Spleen (tissue), 11 donors: ENCODE data around the gene SMIM5. TPM values are rescaled to one million over a fixed set of nuclear protein-coding genes. Genes with fewer than 3 reads are reported as not detected.
A peak's percentile ranks its signal among the peaks of the same experiment; 100 is the strongest.

Experiments
- DNase-seq: peaks from one replicate; pipeline ENCODE4 v3.0.0-alpha.2; 2020
- H3K27ac ChIP-seq, 8 donors: fragments of 200-600 bp; sonication (generic) in 7 of 8; 1 replicate in 4 of 8; 2 replicates in 4 of 8; pipeline versions ENCODE4 v1.5.0 to v1.8.0; 2016 to 2021; ENCODE audit warnings: inconsistent platforms in 4 of 8, mild to moderate bottlenecking in 4 of 8, moderate library complexity in 1 of 8
- H3K27me3 ChIP-seq, 7 donors: fragments of 200-600 bp; sonication (generic) in 6 of 7; replicated peaks in 1 of 7; 1 replicate in 4 of 7; 2 replicates in 3 of 7; pipeline versions ENCODE4 v1.5.0 to v1.8.0; 2016 to 2021; ENCODE audit warnings: inconsistent platforms in 3 of 7, mild to moderate bottlenecking in 1 of 7
- H3K36me3 ChIP-seq, 6 donors: fragments of 200-600 bp; sonication (generic) in 5 of 6; 1 replicate in 4 of 6; 2 replicates in 2 of 6; pipeline versions ENCODE4 v1.5.0 to v1.8.0; 2016 to 2021; ENCODE audit warnings: inconsistent platforms in 2 of 6
- H3K4me1 ChIP-seq, 6 donors: fragments of 200-600 bp; sonication (generic) in 5 of 6; 1 replicate in 3 of 6; 2 replicates in 3 of 6; pipeline versions ENCODE4 v1.5.0 to v1.8.0; 2016 to 2021; ENCODE audit warnings: inconsistent platforms in 3 of 6
- H3K4me3 ChIP-seq, 8 donors: fragments of 200-600 bp; sonication (generic) in 7 of 8; 1 replicate in 4 of 8; 2 replicates in 4 of 8; pipeline versions ENCODE4 v1.5.0 to v1.8.0; 2016 to 2021; ENCODE audit warnings: inconsistent platforms in 4 of 8, mild to moderate bottlenecking in 4 of 8, moderate library complexity in 2 of 8
- H3K9me3 ChIP-seq, 8 donors: fragments of 200-600 bp; sonication (generic) in 7 of 8; 1 replicate in 4 of 8; 2 replicates in 4 of 8; pipeline versions ENCODE4 v1.5.0 to v1.8.0; 2016 to 2021; ENCODE audit warnings: inconsistent platforms in 4 of 8
- CTCF ChIP-seq, 11 experiments: fragments of 200-600 bp in 7 of 11; fragments of 450-650 bp in 4 of 11; sonication (generic) in 4 of 11; IDR thresholded peaks in 8 of 11; conservative IDR thresholded peaks in 3 of 11; 1 replicate in 7 of 11; 2 replicates in 4 of 11; pipeline versions ENCODE4 v1.4.0 to v1.8.0; 2016 to 2021; ENCODE audit warnings: antibody characterized with exemption in 11 of 11, inconsistent platforms in 4 of 11, mild to moderate bottlenecking in 1 of 11
- POLR2A ChIP-seq, 3 donors: fragments of 450-650 bp; IDR thresholded peaks; one replicate each; pipeline ENCODE4 v1.5.1; 2017; ENCODE audit warnings: antibody characterized with exemption in 3 of 3, mild to moderate bottlenecking in 1 of 3
- POLR2AphosphoS5 ChIP-seq, 3 donors: sonication (generic); formaldehyde crosslinking; IDR thresholded peaks; one replicate each; pipeline ENCODE4 v1.5.1; 2017; ENCODE audit warnings: antibody characterized with exemption in 3 of 3
- WGBS, 5 donors: extraction: QIAGEN DNeasy Blood & Tissue Kit in 3 of 5; methylation state at CpG; one replicate each; pipeline versions ENCODE4 v1.1.5 to v1.1.7; 2013 to 2018; 5-methylcytosine and 5-hydroxymethylcytosine counted together
- intact Hi-C: fragments of 100-400 bp; cut with DNase I; formaldehyde crosslinking; loops from one replicate; pipeline ENCODE4 v1.15.0; 2023; ENCODE audit warnings: low total_unique reads
- polyA plus RNA-seq, 3 donors: library from polyadenylated mRNA; stranded (reverse); fragments of 200-250 nt; gene quantifications; one replicate each; pipeline ENCODE4 v1.2.1, GENCODE V29; 2013
- total RNA-seq, 7 donors: library from RNA; depleted of rRNA in 3 of 7; stranded (reverse); fragments of >200 nt in 3 of 7; fragmentation: NEBNext Ultra II Directional in 4 of 7; extraction: Animal tissue kit (Norgen Biotek cat#: 25700) in 4 of 7; gene quantifications; one replicate each; pipeline versions ENCODE4 v1.1.0 to v1.2.1, GENCODE V29; 2016 to 2021
- donor health status: healthy with polysubstance abuse.
- donor health status: DM: no; HTN: no; CAD: no; lungs with moderate emphysema.
- donor health status: DM: no; HTN: no; CAD: no.
- donor health status: Bipolar disorder and iron deficiency.
- donor health status: healthy.
- donor health status: DM: no; HTN: no; CAD: no.
- donor health status: DM: yes; HTN: yes; CAD: no.

Gene SMIM5
- total and polyA plus RNA-seq, 10 donors, result 2.1 to 5.1 (median 3.7) TPM

GRCh38 chr17:75684924-75685323 lies 51.7 kb downstream of the SMIM5 start:
- intact Hi-C loops, result no loop called here
- Histone ChIP-seq H3K4me3 (no peak overlapping the region), H3K4me1 (peaks cover 38 to 94% (median 77%) of the 10 kb centered on the region in 6 donors), H3K27me3 (no peaks in the 10 kb centered on the region), H3K36me3 (peaks cover 0 to 49% (median 17%) of the 10 kb centered on the region in 6 donors), H3K27ac (peak overlapping the region in 7 of 8 donors; percentile 0 to 85 (median 78)), H3K9me3 (no peaks in the 10 kb centered on the region)
- WGBS, 5 donors, result 84 to 96% (median 89%) methylated on average over 7 of the region's 7 CpGs
- TF ChIP-seq POLR2AphosphoS5 (IDR thresholded peaks at IDR 0.05) (no peak), POLR2A (IDR thresholded peaks at IDR 0.05) (no peak), CTCF (IDR thresholded peaks at IDR 0.05 in 8 of 11, conservative IDR thresholded peaks at IDR 0.05 in 3 of 11) (no peak)
- peak; percentile 37 for DNase-seq

GRCh38 chr17:75685499-75685898 lies 52.3 kb downstream of the SMIM5 start:
- Histone ChIP-seq H3K4me3 (no peak overlapping the region), H3K4me1 (peaks cover 43 to 94% (median 80%) of the 10 kb centered on the region in 6 donors), H3K9me3 (no peaks in the 10 kb centered on the region), H3K36me3 (peaks cover 0 to 48% (median 13%) of the 10 kb centered on the region in 6 donors), H3K27ac (peak overlapping the region in 7 of 8 donors; percentile 41 to 85 (median 78)), H3K27me3 (no peaks in the 10 kb centered on the region)
- intact Hi-C loops, result no loop called here
- WGBS, 5 donors, result 81 to 89% (median 86%) methylated on average over 3 of the region's 3 CpGs
- DNase-seq, result no peak
- TF ChIP-seq POLR2AphosphoS5 (IDR thresholded peaks at IDR 0.05) (no peak), POLR2A (IDR thresholded peaks at IDR 0.05) (no peak), CTCF (IDR thresholded peaks at IDR 0.05 in 8 of 11, conservative IDR thresholded peaks at IDR 0.05 in 3 of 11) (no peak)

GRCh38 chr17:75688209-75688825 lies 55.1 kb downstream of the SMIM5 start:
- intact Hi-C loops, result no loop called here
- H3K4me3 ChIP-seq, result peak overlapping the region in 1 of 8 donors; percentile 14
- no peaks in the 10 kb centered on the region for H3K9me3 ChIP-seq
- WGBS, 5 donors, result 26 to 47% (median 33%) methylated on average over 9 to 11 of the region's 11 CpGs
- H3K4me1 ChIP-seq, result peaks cover 43 to 100% (median 88%) of the 10 kb centered on the region in 6 donors
- peak overlapping the region; percentile 57 to 85 (median 80) for H3K27ac ChIP-seq
- H3K36me3 ChIP-seq, result peaks cover 0 to 56% (median 11%) of the 10 kb centered on the region in 6 donors
- peak; percentile 71 for DNase-seq
- TF ChIP-seq POLR2A (IDR thresholded peaks at IDR 0.05) (no peak), POLR2AphosphoS5 (IDR thresholded peaks at IDR 0.05) (no peak), CTCF (IDR thresholded peaks at IDR 0.05 in 8 of 11, conservative IDR thresholded peaks at IDR 0.05 in 3 of 11) (no peak)
- H3K27me3 ChIP-seq, result no peaks in the 10 kb centered on the region

- peak overlapping the region in 1 of 8 donors; percentile 20 for H3K4me3 ChIP-seq
- H3K27me3 ChIP-seq, result no peaks in the 10 kb centered on the region
- intact Hi-C loops, result no loop called here
- 21 to 44% (median 29%) methylated on average over 6 of the region's 6 CpGs for WGBS, 5 donors
- H3K9me3 ChIP-seq, result no peaks in the 10 kb centered on the region
- TF ChIP-seq CTCF (IDR thresholded peaks at IDR 0.05 in 8 of 11, conservative IDR thresholded peaks at IDR 0.05 in 3 of 11) (no peak), POLR2AphosphoS5 (IDR thresholded peaks at IDR 0.05) (peak in 1 of 3 donors; percentile 53), POLR2A (IDR thresholded peaks at IDR 0.05) (no peak)
- H3K4me1 ChIP-seq, result peaks cover 39 to 97% (median 81%) of the 10 kb centered on the region in 6 donors
- peak overlapping the region; percentile 57 to 85 (median 80) for H3K27ac ChIP-seq
- peak; percentile 63 for DNase-seq
- peaks cover 0 to 63% (median 21%) of the 10 kb centered on the region in 6 donors for H3K36me3 ChIP-seq
Observed at GRCh38 chr17:75689441-75689873, 56.2 kb downstream of the SMIM5 start.
